HG03442 (cell line): ENCODE measurements around the gene SDF4.

ENCODE experiments used
- ATAC-seq: cut with Tn5 transposase; IDR thresholded peaks from one replicate; pipeline ENCODE4 v1.9.1; 2021; ENCODE audit warnings: mild to moderate bottlenecking, moderate library complexity; ENCODE audit not compliant: unreplicated experiment

Gene SDF4, protein sequence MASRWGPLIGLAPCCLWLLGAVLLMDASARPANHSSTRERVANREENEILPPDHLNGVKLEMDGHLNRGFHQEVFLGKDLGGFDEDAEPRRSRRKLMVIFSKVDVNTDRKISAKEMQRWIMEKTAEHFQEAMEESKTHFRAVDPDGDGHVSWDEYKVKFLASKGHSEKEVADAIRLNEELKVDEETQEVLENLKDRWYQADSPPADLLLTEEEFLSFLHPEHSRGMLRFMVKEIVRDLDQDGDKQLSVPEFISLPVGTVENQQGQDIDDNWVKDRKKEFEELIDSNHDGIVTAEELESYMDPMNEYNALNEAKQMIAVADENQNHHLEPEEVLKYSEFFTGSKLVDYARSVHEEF

DNA sequence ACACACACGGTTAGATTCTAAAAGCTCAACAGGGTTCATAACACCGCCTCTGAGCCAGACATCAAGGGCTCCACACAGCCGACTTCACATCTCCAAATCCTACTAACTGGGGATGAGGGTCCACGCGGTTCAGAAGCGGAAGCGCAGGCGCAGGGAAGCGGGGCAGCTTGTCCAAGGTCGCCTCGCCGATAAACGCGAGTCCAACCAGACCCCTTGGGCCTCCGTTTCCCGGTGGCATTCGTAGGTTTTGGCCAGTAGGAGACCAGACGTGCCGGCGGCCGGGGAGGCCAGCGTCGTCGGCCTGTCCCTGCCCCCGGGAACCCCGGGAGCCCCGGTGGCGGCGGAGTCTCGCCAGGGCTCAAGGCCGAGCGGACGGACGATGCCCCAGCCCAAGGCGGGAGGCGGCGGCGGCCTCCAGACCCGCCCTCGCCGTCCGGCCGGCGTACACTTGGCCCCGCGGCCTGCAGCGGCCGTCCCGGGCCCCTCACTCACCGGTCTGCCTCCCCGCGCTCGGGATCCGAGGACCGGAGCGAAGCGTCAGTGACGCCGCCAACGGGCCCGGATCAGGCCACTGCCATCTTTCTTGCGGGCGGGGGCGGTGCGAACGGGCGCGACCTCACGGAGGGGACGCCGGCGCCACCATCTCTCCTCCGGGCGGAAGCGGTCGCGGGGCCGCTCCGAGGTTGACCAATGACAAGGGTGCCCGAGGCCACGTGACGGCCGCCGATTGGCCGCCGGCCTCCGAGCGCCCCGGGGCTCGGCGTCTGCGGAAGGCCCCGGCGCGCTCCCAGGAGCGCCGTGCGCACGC is at the start of gene SDF4:
TSS of gene SDF4 (minus strand) at position 602 of the 808 bp plus-strand sequence. CDS start 3,229 bp downstream, outside the sequence.
- ATAC-seq, result peak; percentile 88

DNA sequence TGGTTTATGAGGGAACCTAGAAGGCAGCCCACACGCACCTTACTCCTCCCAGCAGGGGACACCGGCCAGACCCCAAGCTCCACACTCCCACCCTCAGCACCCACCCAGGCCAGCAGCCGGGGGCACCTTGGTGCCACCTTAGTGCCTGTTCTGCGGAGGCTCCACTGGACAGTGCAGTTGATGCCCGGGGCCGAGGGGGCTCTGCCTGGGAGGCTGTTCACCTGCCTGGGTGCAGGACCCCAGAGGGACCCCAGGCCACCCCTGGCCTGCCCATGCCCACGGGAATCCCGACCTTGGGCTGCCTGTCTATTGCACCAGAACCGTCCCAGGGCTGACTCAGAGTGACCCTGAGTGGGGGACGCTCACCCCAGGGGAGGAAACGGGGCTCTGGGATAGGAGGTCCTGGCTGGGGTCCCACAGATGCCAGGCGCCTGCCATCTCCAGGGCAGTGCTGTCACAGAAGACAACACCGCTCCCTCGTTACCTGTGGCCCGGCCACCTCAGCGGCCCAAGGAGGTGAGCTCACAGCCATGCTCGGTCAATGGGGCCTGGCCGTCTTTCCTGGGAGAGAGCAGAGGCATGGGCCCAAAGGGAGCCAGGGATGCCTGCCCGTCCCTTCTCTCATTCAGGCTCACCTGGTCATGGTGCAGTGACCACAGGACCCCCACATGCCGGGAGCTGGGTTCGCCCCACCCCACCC is 49.1 kb upstream of the SDF4 start:
- ATAC-seq, result no peak

DNA sequence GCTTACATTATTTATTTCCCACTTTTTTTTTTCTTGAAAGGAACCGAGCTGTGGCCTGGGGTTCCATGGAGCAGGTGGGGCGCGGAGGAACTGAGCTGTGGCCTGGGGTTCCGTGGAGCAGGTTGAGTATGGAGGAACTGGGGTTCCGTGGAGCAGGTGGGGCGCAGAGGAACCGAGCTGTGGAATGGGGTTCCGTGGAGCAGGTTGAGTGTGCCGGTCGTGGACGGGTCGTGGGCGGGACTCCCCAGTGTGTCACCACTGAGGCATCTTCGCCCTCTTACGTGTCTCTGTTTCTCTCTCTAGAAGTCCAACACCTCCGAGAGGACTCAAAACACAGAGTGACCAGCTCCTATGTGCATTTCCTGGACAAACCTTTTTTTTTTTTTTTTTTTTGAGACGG is 47.2 kb upstream of the SDF4 start:
- ATAC-seq, result no peak

DNA sequence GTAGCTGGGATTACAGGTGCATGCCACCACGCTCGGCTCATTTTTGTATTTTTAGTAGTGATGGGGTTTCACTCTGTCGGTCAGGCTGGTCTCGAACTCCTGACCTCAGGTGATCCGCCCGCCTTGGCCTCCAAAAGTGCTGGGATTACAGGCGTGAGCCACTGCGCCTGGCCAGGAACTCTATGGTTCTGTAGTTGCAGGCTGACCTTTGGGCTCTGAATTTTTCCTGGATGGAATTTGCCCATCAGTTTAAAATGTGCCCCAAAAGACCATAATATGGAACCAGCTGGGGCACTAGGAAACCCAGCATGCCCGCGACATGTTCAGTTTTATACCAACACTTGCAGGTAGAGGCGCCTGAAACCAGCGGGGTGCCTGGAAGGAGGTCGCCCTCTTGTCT is 46.8 kb upstream of the SDF4 start:
- no peak for ATAC-seq

DNA sequence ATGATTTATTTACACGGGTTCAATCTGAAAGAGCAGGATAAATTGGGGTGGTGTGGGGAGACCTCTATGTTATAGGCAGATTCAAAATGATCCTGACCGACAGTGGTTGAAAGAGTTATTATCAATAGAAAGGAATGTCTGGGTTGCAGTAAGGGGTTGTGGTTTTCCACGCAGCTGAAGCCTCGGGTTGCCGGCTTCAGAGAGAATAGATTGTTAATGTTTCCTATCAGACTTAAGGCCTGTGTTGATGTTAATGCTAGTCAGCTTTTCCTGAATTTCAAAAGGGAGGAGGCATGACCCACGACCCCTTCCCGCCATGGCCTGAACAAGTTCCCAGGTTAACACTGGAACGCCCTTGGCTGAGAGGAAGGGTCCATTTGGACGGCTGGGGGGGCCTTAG is 44.0 kb upstream of the SDF4 start:
- ATAC-seq, result no peak

DNA sequence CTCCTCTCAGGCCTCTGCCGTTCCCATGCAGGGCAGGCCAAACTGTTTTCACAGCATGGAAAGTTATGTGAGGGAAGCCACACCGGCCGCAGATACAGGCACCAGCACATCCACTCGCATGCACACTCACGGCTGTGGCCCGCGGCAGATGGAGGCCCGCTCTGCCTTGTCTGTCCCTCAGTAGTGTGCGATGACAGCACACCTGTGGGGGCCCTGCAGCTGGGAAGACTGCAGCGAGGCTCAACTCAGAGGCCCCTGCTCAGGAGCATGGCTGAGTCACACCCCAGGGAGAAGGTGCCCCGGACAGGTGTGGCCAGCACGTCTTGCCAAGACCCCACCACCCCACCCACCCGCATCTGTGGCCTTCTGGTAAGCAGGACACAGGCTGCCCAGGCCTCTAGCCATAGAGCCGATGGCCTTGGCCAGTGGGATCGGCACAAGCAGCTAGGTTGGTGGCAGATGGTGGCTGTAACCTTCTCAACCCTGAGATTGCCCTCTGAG is 43.2 kb upstream of the SDF4 start:
- ATAC-seq, result no peak

DNA sequence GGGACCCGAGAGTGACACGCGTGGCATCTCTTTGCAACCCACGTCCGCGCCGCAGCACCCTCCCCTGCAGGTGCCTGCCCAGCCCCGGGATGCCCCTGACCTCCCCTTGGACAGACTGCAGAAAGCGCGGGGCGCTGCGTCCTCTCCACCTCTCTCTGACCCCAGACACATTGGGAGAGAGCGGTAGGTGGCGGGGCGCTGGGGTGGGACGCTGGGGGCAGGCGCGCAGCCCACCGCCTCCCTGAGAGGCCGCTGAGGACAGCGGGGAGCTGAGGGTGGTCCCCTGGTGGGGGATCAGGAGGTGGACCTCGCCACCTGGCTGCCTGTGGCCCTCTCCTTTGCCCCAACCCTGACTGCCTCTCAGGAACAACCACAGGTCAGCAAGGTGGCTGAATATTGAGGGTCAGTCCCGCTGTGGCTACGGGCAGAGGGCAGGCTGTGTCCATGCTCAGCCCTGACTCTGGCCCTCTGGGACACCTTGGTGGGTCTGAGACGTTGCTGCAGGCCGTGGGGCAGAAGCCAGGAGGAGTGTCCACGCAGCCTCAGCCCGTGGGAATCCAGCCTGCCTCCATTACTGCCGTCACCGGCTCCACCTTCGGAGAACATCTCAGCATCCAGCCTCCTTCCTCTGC is 42.6 kb upstream of the SDF4 start:
- no peak for ATAC-seq

DNA sequence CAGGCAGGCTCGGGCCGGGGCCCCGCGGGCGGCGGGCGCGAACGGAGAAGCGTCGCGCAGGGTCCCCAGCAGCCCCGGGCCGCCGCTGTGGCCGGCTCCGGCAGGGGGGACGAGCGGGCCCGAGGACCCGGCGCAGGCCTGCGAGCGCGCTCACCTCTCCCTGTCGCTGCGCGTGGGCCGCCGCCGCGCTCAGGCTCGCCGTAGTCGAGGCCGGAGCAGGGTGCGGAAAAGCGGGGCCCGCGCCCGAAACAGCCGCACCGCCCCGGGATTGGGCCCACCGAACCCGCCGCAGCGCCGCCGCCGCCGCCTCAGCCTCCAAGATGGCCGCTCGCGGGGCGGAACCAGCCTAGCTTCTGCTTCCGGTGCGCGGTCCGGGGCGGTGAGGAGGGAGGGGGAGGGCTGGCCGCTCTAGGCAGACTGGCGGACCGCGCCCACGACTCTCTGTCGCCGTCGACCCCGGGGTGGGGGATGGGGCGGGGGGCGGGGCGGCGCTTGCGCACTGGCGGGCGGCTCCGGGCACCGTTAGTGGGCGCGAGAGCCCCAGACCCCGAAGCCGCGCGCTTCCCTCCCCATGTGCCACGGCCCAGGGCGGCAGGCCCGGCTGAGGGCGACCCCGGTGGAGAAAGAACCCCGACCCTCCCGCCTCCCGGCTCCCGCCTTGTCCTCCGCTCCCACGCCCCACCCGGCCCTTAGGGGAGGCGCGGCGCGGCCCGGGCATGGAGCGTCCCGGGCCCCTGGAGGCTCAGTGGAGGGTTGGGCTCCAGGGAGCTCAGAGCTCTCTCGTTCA is 41.9 kb upstream of the SDF4 start, which contains the start of gene UBE2J2:
TSS of gene UBE2J2 (minus strand) at position 343 of the 787 bp plus-strand sequence. CDS start 5,862 bp downstream, outside the sequence.
- peak; percentile 81 for ATAC-seq

DNA sequence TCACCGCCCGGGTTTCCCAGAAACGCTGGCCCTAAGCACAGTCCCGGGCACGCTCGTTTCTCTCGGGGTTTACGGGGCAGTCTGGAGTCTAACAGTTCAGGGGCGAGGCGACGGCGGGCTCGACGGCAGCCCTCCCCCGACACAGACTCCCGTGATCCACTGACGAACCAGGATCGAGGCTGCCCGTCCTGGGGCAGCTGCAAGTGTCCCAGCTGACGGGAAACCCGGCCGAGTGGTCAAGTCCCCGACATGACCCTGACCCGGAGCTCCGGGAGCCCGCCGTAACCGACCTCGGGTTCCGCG is 41.4 kb upstream of the SDF4 start:
- no peak for ATAC-seq

DNA sequence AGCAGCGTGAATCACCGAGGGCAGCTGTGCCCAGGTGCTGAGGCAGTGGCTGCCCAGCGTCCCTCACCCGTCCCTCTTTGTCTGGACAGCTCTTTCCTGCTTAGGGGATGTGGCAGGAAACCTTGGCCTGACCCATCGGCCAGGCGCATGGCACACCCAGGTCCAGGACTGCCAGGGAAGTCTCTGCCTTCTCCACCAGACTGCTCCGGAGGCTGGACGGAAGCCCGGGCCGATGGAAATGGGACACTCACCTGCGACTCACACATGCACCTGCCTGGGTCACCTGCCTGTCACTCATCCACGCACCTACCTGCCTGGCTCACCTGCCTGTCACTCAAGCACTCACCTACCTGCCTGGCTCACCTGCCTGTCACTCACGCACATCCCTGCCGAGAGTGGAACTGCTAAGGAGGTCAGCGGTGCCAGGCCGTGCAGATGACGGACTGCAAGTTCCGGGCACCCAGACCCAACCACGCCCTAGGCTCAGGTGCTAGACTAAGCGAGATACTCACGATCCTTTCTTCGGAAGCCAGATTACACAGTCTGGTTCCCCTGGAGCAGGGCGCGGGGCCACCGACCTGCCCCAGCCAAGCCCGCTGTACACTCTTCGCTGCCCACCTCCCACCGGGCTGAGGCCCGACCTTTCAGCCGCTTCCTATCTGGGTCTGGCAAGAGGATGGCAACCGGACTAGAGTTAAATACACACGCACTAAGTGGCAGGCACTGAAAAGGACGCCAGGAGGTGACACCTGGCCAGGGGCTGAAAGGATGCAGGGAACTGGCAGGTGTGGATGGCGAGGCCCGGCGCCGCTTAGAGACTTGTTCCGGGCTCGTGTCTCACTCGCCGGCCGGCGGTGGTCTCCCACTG is 40.8 kb upstream of the SDF4 start:
- no peak for ATAC-seq

DNA sequence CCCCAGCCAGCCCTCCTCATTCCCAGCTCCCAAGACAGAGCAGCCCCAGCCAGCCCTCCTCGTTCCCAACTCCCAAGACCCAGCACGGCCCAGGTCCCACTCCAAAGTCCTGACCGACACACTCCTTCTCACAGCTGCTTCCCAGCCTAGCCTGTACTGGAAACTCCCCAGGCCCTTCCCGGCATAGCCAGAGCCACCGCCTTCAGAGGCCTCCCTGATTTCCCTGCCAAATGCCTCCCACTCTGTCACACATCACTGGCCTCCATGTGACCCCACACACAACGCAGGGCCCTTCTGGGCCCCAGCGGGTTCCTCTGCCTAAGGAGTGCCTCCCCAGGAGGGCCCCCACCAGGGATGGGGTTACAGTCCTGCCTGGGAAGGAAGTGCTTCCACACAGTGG is 39.0 kb upstream of the SDF4 start:
- ATAC-seq, result no peak

DNA sequence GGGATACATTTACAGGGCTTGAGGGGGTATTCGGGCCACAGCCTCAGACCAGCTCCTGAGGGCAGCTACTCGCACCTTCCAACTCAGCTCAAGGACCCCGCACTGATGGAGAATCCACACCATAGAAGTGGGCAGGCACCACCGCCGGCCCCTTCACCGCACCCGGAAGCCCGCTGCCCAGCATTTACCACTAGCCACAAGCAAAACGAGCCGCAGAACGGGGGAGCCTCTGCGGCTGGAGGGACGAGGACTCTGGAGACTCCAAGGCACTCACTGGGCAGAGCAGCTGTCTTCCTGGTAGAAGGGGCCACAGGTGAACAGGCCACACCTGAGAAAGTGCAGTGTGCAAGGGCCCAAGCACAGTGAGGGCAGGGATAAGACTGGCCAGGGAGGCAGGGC is 36.5 kb upstream of the SDF4 start:
- ATAC-seq, result no peak

DNA sequence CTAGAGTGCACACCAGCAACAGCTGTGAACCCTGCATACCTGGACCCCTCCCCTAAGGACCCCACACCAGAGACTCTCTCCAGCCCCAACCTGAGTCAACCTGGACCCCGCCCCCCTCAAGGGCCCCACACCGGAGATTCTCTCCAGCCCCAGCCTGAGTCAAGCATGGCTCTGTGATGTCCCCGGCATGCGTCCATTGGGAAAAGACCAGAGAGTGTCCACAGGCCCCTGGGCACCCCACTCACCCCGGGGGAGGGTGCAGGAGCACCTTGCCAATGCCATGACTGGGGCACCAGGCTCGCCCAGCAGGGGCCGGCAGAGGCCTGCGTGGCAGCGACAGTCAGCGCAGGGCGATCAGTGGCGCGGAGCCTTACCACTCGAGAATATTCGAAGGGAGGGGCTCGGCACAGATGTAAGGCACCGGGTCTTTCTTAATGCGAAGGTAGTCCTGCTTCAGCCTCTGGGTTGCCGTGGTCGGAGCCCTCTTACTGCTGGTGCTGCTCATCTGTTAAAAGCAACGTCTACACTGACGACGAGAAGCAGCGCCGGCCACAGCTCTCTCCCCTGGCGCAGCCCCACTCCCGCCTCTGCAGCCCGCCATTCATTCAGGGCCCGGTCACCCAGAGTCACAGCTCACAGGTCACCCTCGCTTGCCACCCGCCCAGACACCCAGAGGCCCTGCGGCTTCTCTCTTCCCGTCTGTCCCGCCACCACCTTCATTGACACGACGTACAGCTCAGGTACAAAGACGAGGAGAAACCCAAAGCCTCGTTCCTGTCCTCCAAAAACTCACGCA is 35.9 kb upstream of the SDF4 start:
- no peak for ATAC-seq

DNA sequence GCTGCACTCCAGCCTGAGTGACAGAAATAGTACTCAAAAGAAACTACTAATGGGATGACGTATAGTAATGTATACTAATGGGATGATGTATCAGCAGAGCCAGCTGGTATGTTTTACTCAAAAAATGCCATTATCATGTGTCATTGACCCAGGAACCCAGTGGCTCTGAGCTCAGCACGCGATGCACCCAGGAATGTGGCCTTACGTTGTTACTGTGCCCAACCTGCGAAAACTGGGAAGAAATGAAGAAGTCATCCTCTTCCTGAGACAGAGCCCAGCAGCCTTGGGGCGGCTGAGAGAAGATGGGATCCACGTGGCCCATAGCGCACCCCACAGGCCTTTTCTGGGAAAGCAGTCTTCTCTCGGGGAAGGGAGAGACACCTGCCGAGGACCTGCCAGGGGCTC is 33.1 kb upstream of the SDF4 start:
- no peak for ATAC-seq

DNA sequence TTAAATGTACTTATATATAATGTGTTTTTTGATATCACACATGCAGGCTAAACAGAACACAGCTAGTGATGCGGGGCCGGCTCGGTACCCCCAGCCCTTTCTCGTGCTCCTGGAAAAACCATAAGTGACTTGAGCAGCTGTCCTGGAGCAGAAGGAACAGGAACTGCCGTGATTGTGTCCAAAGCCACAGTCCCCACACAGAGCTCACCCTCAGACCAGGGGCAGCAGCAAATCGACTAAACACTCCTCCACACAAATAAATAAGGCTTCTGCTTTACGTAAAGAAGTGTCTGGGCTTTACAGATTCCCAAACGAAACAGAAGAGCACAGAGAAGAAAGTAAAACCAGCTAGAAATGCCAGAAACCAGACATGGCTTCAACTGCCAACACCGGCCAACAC is 32.2 kb upstream of the SDF4 start:
- no peak for ATAC-seq

DNA sequence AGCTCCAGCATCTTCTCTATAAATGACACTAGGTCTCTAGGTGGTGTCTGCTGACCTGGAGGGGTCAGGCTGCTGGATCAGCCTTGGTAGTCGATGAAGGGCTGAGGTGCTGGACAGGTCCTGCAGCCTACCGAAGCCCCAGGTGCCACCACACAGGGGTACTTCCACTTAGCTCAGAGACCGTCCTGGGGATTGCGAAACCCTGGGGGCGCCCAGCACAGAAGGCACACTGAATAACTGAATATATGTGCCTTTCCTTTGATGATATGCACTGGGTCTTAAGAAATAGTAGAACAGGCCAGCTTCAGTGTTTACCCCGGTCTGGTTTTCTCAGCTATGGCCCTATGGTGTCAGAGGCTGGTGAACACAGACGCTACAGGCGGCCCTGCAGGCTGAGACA is 31.0 kb upstream of the SDF4 start:
- no peak for ATAC-seq

DNA sequence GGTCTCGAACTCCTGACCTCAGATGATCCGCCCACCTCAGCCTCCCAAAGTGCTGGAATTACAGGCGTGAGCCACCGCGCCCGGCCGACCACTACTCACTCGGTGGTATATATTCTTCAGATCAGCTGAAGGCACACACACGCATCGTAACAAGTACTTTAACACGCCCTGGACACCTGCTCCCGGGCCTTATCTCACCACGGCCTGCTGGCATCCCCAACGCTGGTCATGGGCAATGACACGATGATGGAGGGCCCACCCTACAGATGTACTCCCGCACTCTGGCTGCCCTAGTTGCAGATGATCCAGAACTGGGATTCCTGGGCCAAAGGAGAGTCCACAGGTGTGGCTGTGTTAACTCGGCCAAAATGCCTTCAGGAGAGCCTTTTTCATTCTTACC is 30.3 kb upstream of the SDF4 start:
- no peak for ATAC-seq

DNA sequence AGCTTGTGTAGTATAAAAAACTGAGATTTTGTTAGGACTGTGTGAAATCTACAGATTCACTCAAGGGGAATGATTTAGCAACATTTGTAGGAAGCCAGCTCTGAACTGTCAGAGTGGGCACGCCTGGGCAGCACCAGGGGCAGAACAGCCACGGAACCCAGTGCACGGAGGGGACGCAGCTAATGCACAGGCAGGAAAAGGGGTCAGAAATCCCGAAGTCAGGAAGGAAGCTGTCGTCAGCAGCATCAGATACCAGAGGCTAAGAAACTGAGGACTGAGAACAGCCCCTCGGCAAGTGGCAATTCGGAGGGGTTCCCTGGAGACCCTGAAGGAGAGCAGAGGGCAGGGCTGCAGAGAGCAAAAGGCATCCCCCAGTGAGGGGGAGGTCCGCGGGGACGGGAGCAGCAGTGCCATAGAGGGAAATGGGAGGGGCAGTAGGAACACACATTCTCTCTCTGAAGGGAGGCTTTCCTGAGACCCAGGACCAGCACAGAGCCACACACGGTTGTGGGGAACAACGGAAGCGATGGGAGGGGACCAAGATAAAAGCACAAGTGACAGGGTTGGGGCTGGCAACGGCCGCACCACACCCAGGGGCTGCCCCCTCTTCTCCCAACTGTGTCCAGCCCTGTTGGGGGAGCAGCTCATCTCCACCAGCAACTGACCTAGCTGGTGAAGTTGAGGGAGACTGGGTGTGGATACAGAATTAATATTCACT is 29.2 kb upstream of the SDF4 start:
- ATAC-seq, result no peak
